ENCODE results near the gene SSBP4.

The SSBP4 gene

GRCh38 chr19:18475004-18475453, 55.8 kb downstream of the SSBP4 start:
- POLR2A ChIA-PET, result no interaction called here
- CTCF ChIA-PET, result interaction anchor here (0.6 to 1.8 kb wide), 3 partner anchors 13 to 54 kb away, joined by 3 to 6 read pairs (median 5); partner anchors contain the start of gene ELL
- TF ChIP-seq ZNF384 (IDR thresholded peaks at IDR 0.05) (no peak), BHLHE40 (IDR thresholded peaks at IDR 0.05; ENCODE audit: borderline replicate concordance) (no peak), ELF4 (IDR thresholded peaks at IDR 0.05) (no peak), FOXM1 (IDR thresholded peaks at IDR 0.05; ENCODE audit: borderline replicate concordance) (no peak), SUZ12 (IDR thresholded peaks at IDR 0.05) (no peak), ARNT (IDR thresholded peaks at IDR 0.05) (no peak), SP1 (IDR thresholded peaks at IDR 0.05) (no peak), LEF1 (IDR thresholded peaks at IDR 0.05; ENCODE audit: borderline replicate concordance) (no peak), L3MBTL2 (conservative IDR thresholded peaks at IDR 0.05) (no peak), NFRKB (IDR thresholded peaks at IDR 0.05) (no peak), PKNOX1 (IDR thresholded peaks at IDR 0.05) (no peak), FOXK2 (IDR thresholded peaks at IDR 0.05) (no peak)
- DNase-seq (ENCODE audit: extremely low spot score), result no peak

- POLR2A ChIA-PET, result no interaction called here
- DNase-seq (ENCODE audit: extremely low spot score), result no peak
- TF ChIP-seq LEF1 (IDR thresholded peaks at IDR 0.05; ENCODE audit: borderline replicate concordance), result no peak
- TF ChIP-seq ZNF384 (IDR thresholded peaks at IDR 0.05), result no peak
- no peak for TF ChIP-seq FOXA1 (IDR thresholded peaks at IDR 0.05)
- no peak for TF ChIP-seq SUZ12 (IDR thresholded peaks at IDR 0.05)
- no peak for TF ChIP-seq BHLHE40 (IDR thresholded peaks at IDR 0.05; ENCODE audit: borderline replicate concordance)
- TF ChIP-seq PKNOX1 (IDR thresholded peaks at IDR 0.05), result no peak
- no peak for TF ChIP-seq SP1 (IDR thresholded peaks at IDR 0.05)
- no peak for TF ChIP-seq TARDBP (IDR thresholded peaks at IDR 0.05)
- no peak for TF ChIP-seq ARNT (IDR thresholded peaks at IDR 0.05)
- TF ChIP-seq FOXK2 (IDR thresholded peaks at IDR 0.05), result no peak
- TF ChIP-seq HDGF (IDR thresholded peaks at IDR 0.05; ENCODE audit: borderline replicate concordance), result no peak
- CTCF ChIA-PET, result interaction anchor here (0.6 kb wide), 2 partner anchors 46 to 53 kb away, joined by 3 to 5 read pairs; partner anchors contain the start of gene ELL
Measured at GRCh38 chr19:18475762-18476331, 56.6 kb downstream of the SSBP4 start.

GRCh38 chr19:18476507-18477041, 57.4 kb downstream of the SSBP4 start:
- ChIA-PET CTCF (interaction anchor here (0.8 kb wide), 1 partner anchor 16 kb away, joined by 4 read pairs; no protein-coding TSS in a partner anchor), POLR2A (no interaction called here)
- no peak for DNase-seq (ENCODE audit: extremely low spot score)
- TF ChIP-seq PKNOX1 (IDR thresholded peaks at IDR 0.05) (no peak), SUZ12 (IDR thresholded peaks at IDR 0.05) (no peak), FOXM1 (IDR thresholded peaks at IDR 0.05; ENCODE audit: borderline replicate concordance) (no peak), ZNF384 (IDR thresholded peaks at IDR 0.05) (no peak), SP1 (IDR thresholded peaks at IDR 0.05) (no peak), LEF1 (IDR thresholded peaks at IDR 0.05; ENCODE audit: borderline replicate concordance) (no peak), NFRKB (IDR thresholded peaks at IDR 0.05) (no peak), ARNT (IDR thresholded peaks at IDR 0.05) (no peak)

DNA sequence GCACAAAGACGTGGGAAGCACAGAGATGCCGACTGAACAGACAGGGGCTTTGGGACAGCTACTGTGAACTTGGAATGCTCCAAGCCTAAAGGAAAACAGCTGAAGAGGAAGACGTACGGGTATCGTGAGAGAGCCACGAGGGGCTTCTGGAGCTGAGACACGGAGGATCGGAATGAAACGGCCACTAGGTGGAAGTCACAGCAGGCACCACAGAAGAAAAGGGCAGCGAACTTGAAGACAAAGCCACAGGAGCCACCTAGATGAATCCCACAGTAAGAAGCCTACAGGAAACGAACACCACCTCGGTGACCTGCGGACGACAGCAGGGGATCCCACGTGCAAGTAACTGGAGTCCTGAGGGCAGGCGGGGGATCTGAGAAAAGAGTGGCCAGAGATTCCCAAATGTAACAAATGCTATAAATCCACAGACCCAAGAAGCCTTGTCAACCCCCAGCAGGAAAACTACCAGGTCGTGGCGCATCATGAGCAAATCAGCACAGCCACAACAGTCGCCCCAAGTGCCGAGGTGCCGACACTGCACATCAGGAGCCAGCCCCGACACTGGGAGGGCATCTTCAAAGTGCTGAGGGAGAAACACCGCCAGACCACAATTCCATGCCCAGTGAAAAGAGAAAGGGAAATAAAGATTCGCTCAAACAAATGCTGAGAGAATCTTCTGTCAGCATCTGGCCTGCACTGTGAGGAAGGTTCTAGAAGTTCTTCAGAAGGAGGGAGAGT, 58.0 kb downstream of the SSBP4 start:
- ChIA-PET POLR2A (no interaction called here), CTCF (interaction anchor here (0.8 to 1.5 kb wide), 2 partner anchors 7 to 16 kb away, joined by 4 read pairs; no protein-coding TSS in a partner anchor)
- TF ChIP-seq SP1 (IDR thresholded peaks at IDR 0.05) (no peak), TARDBP (IDR thresholded peaks at IDR 0.05) (no peak), FOXM1 (IDR thresholded peaks at IDR 0.05; ENCODE audit: borderline replicate concordance) (no peak), PKNOX1 (IDR thresholded peaks at IDR 0.05) (no peak), L3MBTL2 (conservative IDR thresholded peaks at IDR 0.05) (no peak), SUZ12 (IDR thresholded peaks at IDR 0.05) (no peak)
- DNase-seq (ENCODE audit: extremely low spot score), result no peak

GRCh38 chr19:18477974-18478373, 58.8 kb downstream of the SSBP4 start:
- CTCF ChIA-PET, result interaction anchor here (0.9 to 1.5 kb wide), 2 partner anchors 8 to 16 kb away, joined by 3 to 4 read pairs; no protein-coding TSS in a partner anchor
- TF ChIP-seq SUZ12 (IDR thresholded peaks at IDR 0.05) (no peak), FOXA1 (IDR thresholded peaks at IDR 0.05) (no peak), NFRKB (IDR thresholded peaks at IDR 0.05) (no peak), LEF1 (IDR thresholded peaks at IDR 0.05; ENCODE audit: borderline replicate concordance) (no peak), CTBP1 (IDR thresholded peaks at IDR 0.05; ENCODE audit: borderline replicate concordance) (no peak), SP1 (IDR thresholded peaks at IDR 0.05) (no peak), PKNOX1 (IDR thresholded peaks at IDR 0.05) (no peak), ZNF384 (IDR thresholded peaks at IDR 0.05) (no peak), ELF4 (IDR thresholded peaks at IDR 0.05) (no peak), FOXK2 (IDR thresholded peaks at IDR 0.05) (no peak)
- POLR2A ChIA-PET, result no interaction called here
- no peak for DNase-seq (ENCODE audit: extremely low spot score)

All from HEK293T (cell line).